K562 (cell line): ENCODE results near the gene RAB39B. TPM values are rescaled to one million over a fixed set of nuclear protein-coding genes. Genes with fewer than 3 reads are reported as not detected.

Experiments
- ATAC-seq: fragments of 200-7000 bp; cut with Tn5 transposase; 3 replicates; pipeline ENCODE4 v1.9.1; 2020; ENCODE audit warnings: moderate library complexity
- BruUV-seq: library from RNA; stranded (reverse); fragments of 400-500 nt; replicated peaks from 2 replicates; lab custom pipeline; 2021; lab: Mats Ljungman, UMichigan
- CTCF ChIA-PET: fragments of 300-600 bp; formaldehyde crosslinking; extraction: SDS; loops from one replicate; lab custom pipeline; 2021; ENCODE audit warnings: low intra/inter-chr PET ratio; lab: Yijun Ruan, JAX
- POLR2A ChIA-PET: fragments of 300-600, 350-650 bp; sonication (Branson Sonifier 250); formaldehyde crosslinking; extraction: SDS; loops from one replicate; lab custom pipeline; 2021; ENCODE audit warnings: antibody characterized with exemption, inconsistent platforms; lab: Yijun Ruan, JAX
- DNase-seq, 4 experiments: peaks; one replicate each; pipeline versions ENCODE4 v3.0.0 to v3.0.0-alpha.2; 2011 to 2018; ENCODE audit warnings: low spot score in 3 of 4, mixed read lengths in 3 of 4; ENCODE audit errors: extremely low read depth in 1 of 4
- FAIRE-seq: peaks from 2 replicates; lab custom pipeline; 2011; peaks lifted over from hg19 to GRCh38; lab: Jason Lieb, UNC
- H2AFZ ChIP-seq: 2 replicates; pipeline ENCODE4 v1.6.0; 2011; ENCODE audit warnings: low read depth, low read length, control low read depth, inconsistent platforms
- H3K27ac ChIP-seq: fragments of 200-600 bp; 3 replicates; pipeline ENCODE4 v1.8.0; 2011; ENCODE audit warnings: low read depth, mild to moderate bottlenecking, control low read depth, inconsistent platforms, low read length, moderate library complexity, mixed read lengths; ENCODE audit errors: extremely low read depth
- H3K27me3 ChIP-seq, 2 experiments: fragments of 300-600 bp in 1 of 2; 2 replicates in 1 of 2; 3 replicates in 1 of 2; pipeline versions ENCODE4 v1.6.0 to v1.8.0; 2011; ENCODE audit warnings: inconsistent platforms in 2 of 2, low read length in 2 of 2, mild to moderate bottlenecking in 1 of 2, mixed read lengths in 1 of 2, moderate library complexity in 1 of 2; ENCODE audit not compliant: control insufficient read depth in 2 of 2, insufficient read depth in 2 of 2
- H3K36me3 ChIP-seq: fragments of 300-600 bp; 3 replicates; pipeline ENCODE4 v1.8.0; 2011; ENCODE audit warnings: mild to moderate bottlenecking, low read length, inconsistent platforms; ENCODE audit not compliant: control insufficient read depth, insufficient read depth
- H3K4me1 ChIP-seq, 2 experiments: fragments of 200-600 bp in 1 of 2; replicated peaks in 1 of 2; 2 replicates in 1 of 2; 3 replicates in 1 of 2; pipeline versions ENCODE4 v1.5.1 to v1.8.0; 2011; ENCODE audit warnings: inconsistent platforms in 2 of 2, low read length in 2 of 2, mild to moderate bottlenecking in 1 of 2, mixed read lengths in 1 of 2, moderate library complexity in 1 of 2; ENCODE audit not compliant: control insufficient read depth in 2 of 2, insufficient read depth in 2 of 2
- H3K4me2 ChIP-seq: 2 replicates; pipeline ENCODE4 v1.6.1; 2011; ENCODE audit warnings: low read length, control low read depth, inconsistent platforms, mixed read lengths; ENCODE audit not compliant: insufficient read depth
- H3K4me3 ChIP-seq: fragments of 200-600 bp; sonication (generic), shearing (Covaris generic); 2 replicates; pipeline ENCODE4 v1.5.1; 2016; ENCODE audit warnings: control low read depth, inconsistent platforms
- H3K79me2 ChIP-seq: fragments of 200-600 bp; 3 replicates; pipeline ENCODE4 v1.8.0; 2011; ENCODE audit warnings: low read length, inconsistent platforms; ENCODE audit not compliant: control insufficient read depth, insufficient read depth
- H3K9ac ChIP-seq, 2 experiments: 2 replicates each; pipeline versions ENCODE4 v1.6.0 to v1.6.1; 2011; ENCODE audit warnings: low read depth in 2 of 2, low read length in 2 of 2, control low read depth in 1 of 2, inconsistent platforms in 1 of 2, mild to moderate bottlenecking in 1 of 2, mixed read lengths in 1 of 2; ENCODE audit not compliant: insufficient read depth in 1 of 2
- H3K9me1 ChIP-seq: one replicate; pipeline ENCODE4 v1.6.0; 2011; ENCODE audit warnings: inconsistent platforms, mild to moderate bottlenecking, low read length, moderate library complexity; ENCODE audit not compliant: control insufficient read depth, insufficient read depth
- H3K9me3 ChIP-seq: replicated peaks from 2 replicates; pipeline ENCODE4 v1.5.1; 2011; ENCODE audit warnings: low read depth, low read length, inconsistent platforms; ENCODE audit not compliant: control insufficient read depth, insufficient read depth
- H4K20me1 ChIP-seq: replicated peaks from 2 replicates; pipeline ENCODE4 v1.6.1; 2011; ENCODE audit warnings: low read length, inconsistent platforms, mixed read lengths; ENCODE audit not compliant: control insufficient read depth, insufficient read depth
- C11orf30 ChIP-seq: fragments of 450-650 bp; IDR thresholded peaks from 2 replicates; pipeline ENCODE4 v1.6.1; 2016; ENCODE audit warnings: low read depth, mild to moderate bottlenecking
- MLLT1 ChIP-seq, 2 experiments: fragments of 450-650 bp; IDR thresholded peaks; 2 replicates each; pipeline ENCODE4 v1.6.1; 2016
- MTA1 ChIP-seq: fragments of 450-650 bp; IDR thresholded peaks from 2 replicates; pipeline ENCODE4 v1.6.1; 2017; ENCODE audit warnings: borderline replicate concordance
- POLR2H ChIP-seq: IDR thresholded peaks from 2 replicates; pipeline ENCODE4 v1.6.1; 2016; ENCODE audit warnings: missing genetic modification characterization, low read depth, mild to moderate bottlenecking, control low read depth, missing compliant biosample characterization, moderate library complexity
- SNIP1 ChIP-seq: fragments of 450-650 bp; IDR thresholded peaks from 2 replicates; pipeline ENCODE4 v1.7.1; 2017; ENCODE audit warnings: low read depth, mild to moderate bottlenecking
- SUPT5H ChIP-seq: fragments of 450-650 bp; IDR thresholded peaks from 2 replicates; pipeline ENCODE4 v1.6.1; 2016
- WGBS: fragments of 100-300 bp; shearing (Covaris generic); methylation state at CpG from one replicate; pipeline ENCODE4 v1.1.6; 2016; ENCODE audit warnings: low coverage, mixed read lengths; ENCODE audit not compliant: insufficient coverage; ENCODE audit errors: missing lambda C conversion rate; 5-methylcytosine and 5-hydroxymethylcytosine counted together
- in situ Hi-C: fragments of 300-500 bp; cut with MboI; formaldehyde crosslinking; loops from 4 replicates; pipeline ENCODE4 v1.15.0; 2018; ENCODE audit warnings: inconsistent platforms, mixed read lengths
- intact Hi-C: fragments of 100-400 bp; cut with micrococcal nuclease; formaldehyde crosslinking; loops from 2 replicates; pipeline ENCODE4 v1.14.2; 2022
- polyA plus RNA-seq, 8 experiments: library from polyadenylated mRNA; depleted of rRNA in 4 of 8; stranded (reverse) in 5 of 8; unstranded in 3 of 8; fragments of >200 nt; fragmentation: Nextera tagmentation in 2 of 8; fragmentation: Illumina TruSeq in 1 of 8; extraction: Ambion mirVana in 2 of 8; extraction: Trizol in 1 of 8; gene quantifications; 2 replicates each; pipeline versions ENCODE4 v1.2.1 to v1.2.3, GENCODE V29; 2011 to 2014; ENCODE audit warnings: inconsistent platforms in 1 of 8, missing spikeins in 1 of 8
- total RNA-seq, 7 experiments: library from RNA; depleted of rRNA in 6 of 7; stranded (reverse); fragments of >200 nt in 6 of 7; fragmentation: Illumina TruSeq in 2 of 7; extraction: Trizol in 2 of 7; gene quantifications; 2 replicates each; pipeline versions ENCODE4 v1.2.1 to v1.2.3, GENCODE V29; 2011 to 2021; ENCODE audit warnings: low replicate concordance in 1 of 7

The RAB39B gene
- total and polyA plus RNA-seq, 9 of the 15 experiments (the other 6 are each of a cell fraction or from before 2014, with no cell fraction given): 0.04 to 0.07 (median 0.04) TPM; not detected in 6

- intact Hi-C loops: no loop called here
- TF ChIP-seq MTA1 (no peak), POLR2H (no peak), C11orf30 (0 out of 2 replicates have a peak, but pooled peaks have one; percentile 6), SNIP1 (no peak), SUPT5H (no peak), MLLT1 (IDR thresholded peaks at IDR 0.05) (peak in 1 of 2 experiments; percentile 86; a peak in 2 of 4 replicates)
- H3K4me1 ChIP-seq: peaks cover 3 to 19% of the 10 kb centered on the region in 2 experiments; a peak in 3 of 5 replicates
- H3K9me3 ChIP-seq: no peaks in the 10 kb centered on the region
- peaks cover 25% of the 10 kb centered on the region for H3K79me2 ChIP-seq
- H3K4me3 ChIP-seq: no peak overlapping the region
- DNase-seq (no peak), FAIRE-seq (no peak), ATAC-seq (no peak)
- POLR2A ChIA-PET: no interaction called here
- no peak overlapping the region for H3K4me2 ChIP-seq
- no peak overlapping the region for H3K27ac ChIP-seq
- H3K36me3 ChIP-seq: no peaks in the 10 kb centered on the region
- H4K20me1 ChIP-seq: peaks cover 5% of the 10 kb centered on the region
- no peaks in the 10 kb centered on the region for H3K27me3 ChIP-seq
- in situ Hi-C loops: no loop called here
- CTCF ChIA-PET: no interaction called here
- 44% methylated on average over 4 of the region's 4 CpGs for WGBS
- no peak overlapping the region for H3K9ac ChIP-seq
- BruUV-seq: no TSS peak
- H3K9me1 ChIP-seq: no peaks in the 10 kb centered on the region
- no peak overlapping the region for H2AFZ ChIP-seq
These were observed 50.6 kb downstream of the RAB39B start for GRCh38 chrX:155213731-155214130.
